NCI-H146 (cell line): ENCODE measurements around the gene STUB1.

Experiments used
- DNase-seq: peaks from one replicate; lab custom pipeline; 2025; lab: John Stamatoyannopoulos, UW

The STUB1 gene

GRCh38 chr16:711548-712320 is 31.5 kb downstream of the STUB1 start:
- peak; percentile 76 for DNase-seq

- peak; percentile 61 for DNase-seq
These were observed 32.6 kb downstream of the STUB1 start for GRCh38 chr16:712740-713250.

DNA sequence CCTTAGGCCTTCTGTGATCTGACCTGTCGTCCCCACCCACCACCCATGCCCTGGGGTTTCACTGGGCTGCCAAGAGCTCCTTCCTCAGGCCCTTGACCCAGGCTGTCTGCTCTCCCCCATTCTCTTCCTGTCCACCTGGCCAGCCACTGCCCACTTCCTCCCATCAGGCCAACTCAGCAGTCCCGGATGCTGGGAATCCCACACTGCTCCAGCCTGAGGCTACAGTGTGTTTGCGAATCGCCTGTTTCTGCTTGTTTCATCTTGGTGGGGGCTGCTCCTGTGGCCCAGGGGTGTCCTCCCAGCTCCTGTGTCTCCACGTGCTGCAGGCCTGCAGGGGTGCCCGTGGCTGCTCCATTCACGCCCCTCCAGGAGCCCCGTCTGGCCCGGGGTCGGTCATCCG is 33.9 kb downstream of the STUB1 start:
- DNase-seq, result no peak

DNA sequence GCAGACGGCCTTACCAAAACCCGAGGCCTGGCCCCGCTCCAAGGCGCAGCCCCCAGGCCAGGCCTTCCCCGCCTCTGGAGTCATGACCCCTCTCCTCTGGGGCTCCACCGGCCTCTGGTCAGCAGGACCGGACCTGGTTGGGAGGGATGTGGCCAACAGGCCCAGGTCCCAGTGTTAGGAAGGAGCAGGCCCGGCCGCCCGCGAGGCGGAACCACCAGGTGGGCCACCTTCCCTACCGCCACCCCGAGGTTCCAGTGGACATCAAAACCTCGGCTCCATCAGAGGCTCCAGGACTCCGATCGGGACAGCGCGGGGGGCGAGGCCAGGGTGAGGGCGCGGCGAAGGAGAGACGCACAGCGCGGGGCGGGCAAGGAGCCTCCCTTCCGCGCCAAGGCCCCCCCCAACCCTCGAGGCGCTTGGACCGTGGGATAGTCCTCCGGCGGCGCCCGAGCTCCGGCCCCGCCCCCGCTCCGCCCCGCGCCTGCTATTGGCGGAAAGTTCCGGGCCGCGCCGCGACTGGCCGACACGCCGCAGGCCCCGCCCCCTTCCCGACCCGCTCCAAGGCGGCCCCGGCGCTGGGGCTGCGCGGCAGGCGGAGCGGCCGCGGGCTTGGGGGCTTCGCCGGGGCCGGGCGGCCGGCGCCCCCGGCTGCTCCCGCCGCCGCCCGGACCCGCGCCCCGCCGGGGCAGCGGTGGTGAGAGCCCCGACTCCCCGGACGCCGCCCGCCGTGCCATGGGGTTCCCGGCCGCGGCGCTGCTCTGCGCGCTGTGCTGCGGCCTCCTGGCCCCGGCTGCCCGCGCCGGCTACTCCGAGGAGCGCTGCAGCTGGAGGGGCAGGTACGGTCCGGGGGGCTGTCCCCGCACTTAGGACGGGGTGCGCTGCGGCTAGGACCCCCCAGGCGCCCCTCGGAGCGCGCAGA is 34.6 kb downstream of the STUB1 start, which contains the start of gene METRN:
Gene METRN, plus strand, starts transcription at position 561 of the 919 bp plus-strand sequence. Its CDS starts 172 bp downstream, at position 733.
- peak; percentile 87 for DNase-seq

- DNase-seq, result peak; percentile 47
These were observed 35.4 kb downstream of the STUB1 start for GRCh38 chr16:715477-716199.

DNA sequence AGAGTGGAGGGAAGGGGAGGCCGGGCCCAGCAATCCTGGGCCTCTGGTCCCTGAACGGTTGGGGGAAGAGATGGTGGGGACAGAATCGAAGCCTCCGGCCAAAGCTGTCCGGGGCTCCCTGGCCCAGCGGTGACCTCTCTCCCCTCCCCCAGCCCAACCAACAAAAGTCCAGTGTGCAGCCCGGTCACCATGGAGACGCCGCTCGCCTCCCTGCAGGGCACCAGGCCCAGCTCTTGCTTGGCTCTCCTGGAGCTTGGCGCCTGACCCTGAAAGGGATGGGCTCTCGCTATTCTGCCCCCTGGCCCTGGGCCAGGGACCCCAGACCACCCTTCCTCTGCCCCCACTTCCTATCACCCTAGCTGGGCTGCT is 36.0 kb downstream of the STUB1 start:
- peak; percentile 77 for DNase-seq

DNA sequence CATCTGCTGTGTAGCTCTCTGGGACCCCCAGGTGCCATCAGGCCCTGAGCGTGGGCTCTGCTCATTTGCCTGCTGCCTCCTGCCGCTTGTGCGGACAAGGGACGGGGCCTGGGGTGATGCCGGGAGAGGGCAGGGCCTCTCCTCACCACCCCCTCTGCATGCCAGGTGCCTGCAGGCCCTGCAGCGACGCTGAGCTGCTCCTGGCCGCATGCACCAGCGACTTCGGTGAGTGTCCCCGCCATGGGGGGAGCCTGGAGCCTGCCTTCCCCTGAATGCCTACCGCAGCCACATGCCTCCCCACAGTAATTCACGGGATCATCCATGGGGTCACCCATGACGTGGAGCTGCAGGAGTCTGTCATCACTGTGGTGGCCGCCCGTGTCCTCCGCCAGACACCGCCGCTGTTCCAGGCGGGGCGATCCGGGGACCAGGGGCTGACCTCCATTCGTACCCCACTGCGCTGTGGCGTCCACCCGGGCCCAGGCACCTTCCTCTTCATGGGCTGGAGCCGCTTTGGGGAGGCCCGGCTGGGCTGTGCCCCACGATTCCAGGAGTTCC is 36.6 kb downstream of the STUB1 start:
- no peak for DNase-seq

DNA sequence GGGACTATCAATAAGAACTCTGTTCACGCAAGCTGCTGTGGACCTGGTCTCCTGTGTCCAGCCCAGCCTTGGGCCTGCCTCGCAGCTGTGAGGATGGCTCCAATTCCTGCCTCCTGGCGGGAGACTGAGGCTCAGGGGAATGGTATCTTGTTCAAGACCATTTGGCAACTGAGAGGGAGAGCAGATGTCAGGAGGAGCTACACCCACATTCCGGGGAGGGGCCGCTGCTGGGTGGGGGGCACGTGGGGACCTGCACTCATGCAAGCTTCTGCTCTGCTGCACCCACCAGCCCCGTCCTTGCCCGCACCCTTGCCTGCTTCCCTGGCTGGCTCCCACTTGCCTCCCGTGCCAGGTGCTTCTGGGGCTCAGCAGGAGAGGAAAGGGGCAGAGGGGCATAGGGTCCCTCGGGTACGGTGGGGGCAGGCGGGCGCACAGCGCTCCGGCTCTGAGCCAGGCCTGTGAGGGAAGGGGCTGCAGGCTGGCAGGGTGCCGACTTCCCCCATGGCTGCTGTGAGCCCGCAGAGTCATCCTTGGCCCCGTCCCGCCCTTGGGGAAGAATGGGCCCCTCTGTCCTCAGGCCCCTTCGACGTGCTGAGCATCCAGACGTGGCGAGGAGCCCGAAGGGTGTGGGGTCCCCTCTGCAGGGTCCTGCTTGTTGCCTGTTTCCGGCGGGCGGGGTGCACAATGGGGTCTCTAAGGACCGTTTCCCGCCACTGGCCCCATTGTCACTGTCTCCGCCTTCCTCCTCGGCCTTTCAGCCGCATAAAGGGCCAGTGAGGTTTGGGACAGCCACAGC is 37.4 kb downstream of the STUB1 start:
- no peak for DNase-seq

GRCh38 chr16:718389-718788 is 38.2 kb downstream of the STUB1 start:
- DNase-seq, result no peak

GRCh38 chr16:718922-719321 is 38.7 kb downstream of the STUB1 start:
- no peak for DNase-seq

DNA sequence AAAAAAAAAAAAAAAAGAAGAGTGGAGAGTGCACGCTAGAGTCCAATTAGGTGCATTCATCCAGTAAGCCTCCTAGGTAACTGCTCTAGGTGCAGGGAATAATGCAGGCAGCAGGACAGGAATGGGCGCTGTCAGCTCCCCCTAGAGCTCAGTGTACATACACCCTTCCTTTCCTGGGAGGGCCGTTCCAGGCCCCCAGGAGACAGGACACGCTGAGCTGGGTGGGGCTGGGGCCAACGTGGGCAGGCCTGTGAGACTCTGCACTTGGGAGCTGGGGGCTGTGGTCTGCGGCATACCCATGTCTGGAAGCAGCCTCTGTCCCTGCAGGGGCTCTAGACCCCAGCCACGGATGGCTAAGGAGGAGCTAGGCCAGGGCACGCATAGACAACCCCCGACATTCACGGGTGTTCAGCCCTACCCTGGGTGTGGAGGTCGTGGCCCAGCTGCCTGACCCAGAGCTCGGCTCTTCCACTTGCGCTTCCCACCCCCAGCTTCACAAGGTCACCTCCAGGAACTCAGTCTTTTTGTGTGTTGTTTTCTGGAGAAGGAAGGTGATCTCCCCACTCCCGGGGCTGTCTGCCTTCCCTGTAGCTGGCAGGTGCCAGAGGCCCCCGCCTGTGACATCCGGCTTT is 39.7 kb downstream of the STUB1 start:
- DNase-seq, result peak; percentile 90

DNA sequence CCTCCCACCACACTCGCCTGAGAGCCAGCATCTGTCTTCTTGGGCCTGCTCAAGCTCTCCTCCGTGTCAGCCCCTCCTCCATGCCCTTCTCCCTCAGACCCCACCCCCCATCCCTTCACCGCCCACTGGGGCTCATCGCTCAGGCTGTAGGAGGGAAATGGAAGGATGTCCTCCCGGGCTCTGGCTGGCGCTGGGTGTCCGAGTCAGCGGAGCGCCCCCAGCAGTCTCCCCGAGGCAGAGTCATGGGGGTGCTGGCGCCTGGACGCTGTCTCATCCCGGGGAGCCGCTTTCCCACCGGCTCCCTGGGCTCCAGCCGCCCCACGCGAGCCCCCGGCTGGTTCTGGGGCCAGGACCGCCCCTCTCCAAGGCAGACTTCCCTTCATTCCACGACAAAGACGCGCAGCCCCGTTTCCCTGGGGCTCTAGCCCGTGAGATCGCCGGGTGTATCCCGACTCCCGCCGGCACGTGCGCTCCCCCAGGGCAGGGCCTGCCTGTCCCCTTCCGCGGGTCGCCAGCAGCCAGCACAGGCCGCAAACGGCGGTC is 40.3 kb downstream of the STUB1 start:
- peak; percentile 93 for DNase-seq

DNA sequence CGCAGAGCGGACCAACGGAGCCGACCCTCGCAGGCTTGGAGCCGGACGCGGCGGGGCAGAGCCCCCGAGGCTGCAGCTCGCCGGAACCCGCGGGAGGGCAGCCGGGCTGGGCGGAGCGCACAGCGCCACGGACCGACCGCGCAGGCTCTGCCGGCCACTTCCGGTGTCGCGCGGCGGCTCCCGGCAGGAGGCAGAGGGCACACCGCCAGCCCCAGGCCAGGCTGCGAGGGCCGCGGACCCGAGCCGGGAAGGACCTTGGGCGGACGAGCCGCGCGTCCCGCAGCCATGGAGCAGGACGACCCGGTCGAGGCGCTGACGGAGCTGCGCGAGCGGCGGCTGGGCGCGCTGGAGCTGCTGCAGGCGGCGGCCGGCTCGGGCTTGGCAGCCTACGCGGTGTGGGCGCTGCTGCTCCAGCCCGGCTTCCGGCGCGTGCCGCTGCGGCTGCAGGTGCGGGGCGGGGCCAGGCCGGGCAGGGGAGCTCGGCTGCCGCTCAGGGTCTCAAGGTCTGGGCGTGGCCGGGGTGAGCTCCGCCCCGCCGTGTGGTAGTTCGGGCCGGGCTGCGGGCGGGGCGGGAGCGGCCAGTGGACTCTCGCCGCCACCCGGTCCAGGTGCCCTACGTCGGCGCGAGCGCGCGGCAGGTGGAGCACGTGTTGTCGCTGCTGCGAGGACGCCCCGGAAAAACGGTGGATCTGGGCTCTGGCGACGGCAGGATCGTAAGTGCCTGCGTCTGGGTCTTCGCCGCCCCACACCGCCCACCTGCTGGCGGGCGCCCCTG is 41.0 kb downstream of the STUB1 start, which contains the start of gene ANTKMT:
Gene ANTKMT, plus strand, starts transcription at position 157 of the 775 bp plus-strand sequence. Its CDS starts 129 bp downstream, at position 286.
- peak; percentile 94 for DNase-seq

DNA sequence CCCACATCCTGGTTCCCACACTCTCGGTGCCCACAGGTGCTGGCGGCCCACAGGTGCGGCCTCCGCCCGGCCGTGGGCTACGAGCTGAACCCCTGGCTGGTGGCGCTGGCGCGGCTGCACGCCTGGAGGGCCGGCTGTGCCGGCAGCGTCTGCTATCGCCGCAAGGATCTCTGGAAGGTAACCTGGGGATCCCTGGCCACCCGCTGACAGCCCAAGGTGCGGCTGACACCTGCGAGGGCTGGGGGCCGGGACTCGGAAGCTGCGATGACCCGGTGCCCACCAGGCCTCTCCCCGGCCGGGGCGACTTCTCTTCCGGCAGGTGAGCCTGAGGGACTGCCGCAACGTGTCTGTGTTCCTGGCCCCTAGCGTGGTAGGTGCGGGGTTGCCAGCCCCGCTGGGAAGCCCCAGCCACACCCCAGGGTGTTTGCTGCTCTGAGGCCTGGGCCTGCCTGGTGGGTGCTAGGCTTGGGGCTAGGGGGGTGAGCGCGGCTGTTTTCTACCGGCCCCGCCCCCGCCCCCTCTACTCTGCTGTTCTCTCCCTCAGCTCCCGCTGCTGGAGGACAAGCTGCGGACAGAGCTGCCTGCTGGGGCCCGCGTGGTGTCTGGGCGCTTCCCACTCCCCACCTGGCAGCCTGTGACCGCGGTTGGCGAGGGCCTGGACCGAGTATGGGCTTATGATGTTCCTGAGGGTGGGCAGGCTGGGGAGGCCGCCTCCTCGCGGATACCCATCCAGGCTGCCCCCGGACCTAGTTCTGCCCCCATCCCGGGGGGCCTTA is 41.7 kb downstream of the STUB1 start:
- no peak for DNase-seq

DNA sequence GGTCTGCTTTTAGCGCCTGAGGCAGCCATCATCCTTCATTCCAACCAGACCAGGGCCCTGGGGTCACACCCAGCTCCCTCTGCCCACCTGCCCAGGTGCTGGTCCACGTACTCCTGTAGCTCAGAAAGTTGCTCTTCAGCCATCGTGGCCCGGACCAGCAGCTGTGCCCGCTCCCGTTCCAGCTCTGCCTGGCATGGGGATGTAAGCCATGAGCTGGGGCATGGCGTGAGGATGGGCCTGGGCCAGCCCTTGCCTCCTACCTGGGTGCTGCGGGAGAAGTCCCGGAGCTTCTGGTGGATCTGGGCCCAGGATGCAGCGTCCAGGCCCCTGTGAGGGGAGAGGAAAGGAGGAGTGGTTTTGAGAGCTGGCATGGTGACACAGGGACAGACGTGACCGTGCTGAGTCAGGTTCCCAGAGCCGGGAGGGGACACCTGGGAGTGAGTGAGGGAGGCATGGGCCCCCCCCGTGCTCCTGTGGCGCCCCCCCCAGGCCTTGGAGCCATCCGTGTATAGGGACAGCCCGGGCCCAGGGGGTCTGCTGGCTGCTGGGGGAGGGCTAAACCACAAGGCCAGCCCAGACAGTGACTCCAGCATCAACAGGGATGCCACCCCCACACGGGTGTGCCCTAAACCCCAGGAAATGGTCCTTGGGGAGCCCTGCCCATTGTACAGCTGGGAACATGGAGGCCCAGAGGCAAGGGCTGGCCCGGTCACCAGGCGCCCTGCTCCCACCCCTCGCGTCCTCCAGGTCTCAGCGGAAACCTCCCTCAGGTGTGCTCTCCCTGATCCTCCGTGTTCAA is 42.8 kb downstream of the STUB1 start:
- DNase-seq, result no peak

DNA sequence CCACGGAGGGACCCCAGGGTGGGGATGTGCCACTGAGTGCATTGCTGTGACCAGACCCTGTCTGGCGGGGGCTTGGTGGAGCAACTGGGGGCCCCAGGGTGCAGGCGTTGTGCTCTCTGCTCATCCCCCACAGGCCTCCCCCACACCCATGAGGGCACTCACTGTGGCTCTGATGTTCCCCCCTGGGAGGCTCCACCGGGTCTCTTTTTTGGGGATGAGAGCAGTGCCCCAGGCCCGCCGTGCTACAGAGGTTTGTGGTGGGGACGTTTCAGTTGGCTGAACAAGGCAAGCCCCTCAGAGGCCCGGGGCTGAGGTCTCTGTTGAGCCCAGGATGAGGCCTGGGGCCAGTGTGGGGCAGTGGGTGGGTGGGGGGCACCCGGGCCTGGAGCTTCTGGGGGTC is 43.5 kb downstream of the STUB1 start:
- no peak for DNase-seq

DNA sequence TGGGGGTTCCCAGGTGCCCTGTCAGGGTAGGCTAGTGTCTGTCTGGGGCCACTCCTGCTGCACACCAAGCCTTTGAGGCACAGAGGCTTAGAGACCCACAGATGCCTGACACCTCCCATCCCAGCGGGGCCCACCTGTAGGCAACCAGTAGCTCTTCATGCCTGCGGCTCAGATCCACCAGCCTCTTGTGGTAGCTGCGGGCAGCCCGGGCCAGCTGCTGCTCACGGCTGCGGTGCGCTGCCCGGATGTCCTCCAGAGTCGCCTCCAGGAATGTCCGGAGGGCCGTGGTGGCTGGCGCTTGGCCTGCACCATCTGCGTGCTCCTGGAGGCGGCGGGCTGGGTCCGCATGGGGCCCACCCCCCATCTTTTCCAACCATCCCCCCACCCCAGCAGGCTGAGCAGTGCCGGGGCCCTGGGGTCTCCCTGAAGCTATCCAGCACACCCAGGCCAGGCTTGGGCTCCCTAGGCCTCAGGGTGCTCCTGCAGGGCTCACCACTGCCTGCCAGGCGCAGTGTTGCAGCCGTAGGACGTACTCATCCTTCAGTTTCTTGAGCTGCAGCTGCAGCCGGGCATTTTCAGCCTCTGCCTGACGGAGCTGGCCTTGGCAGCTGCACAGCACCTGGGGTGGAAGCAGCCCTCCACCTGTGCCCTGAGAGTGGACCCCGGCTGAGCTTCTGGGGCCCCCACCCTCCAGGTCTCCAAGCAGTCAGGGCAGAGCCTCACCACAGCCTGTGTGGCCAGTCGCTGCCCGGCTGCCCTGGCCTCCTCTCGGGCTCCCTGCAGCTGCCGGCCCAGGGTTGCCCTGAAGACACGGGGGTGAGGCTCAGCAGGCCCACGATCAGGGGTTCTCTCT is 44.2 kb downstream of the STUB1 start:
- no peak for DNase-seq
